KOPT-K1 (cell line): Measurements from ENCODE around the gene UQCRHL.

Experiments
- H3K27ac ChIP-seq: fragments of 200-600 bp; sonication (generic); 2 replicates; pipeline ENCODE4 v1.5.1; 2016; ENCODE audit warnings: antibody characterized with exemption, mild to moderate bottlenecking, low read depth, low read length; ENCODE audit not compliant: poor library complexity, severe bottlenecking
- H3K36me3 ChIP-seq: fragments of 200-600 bp; sonication (generic); 2 replicates; pipeline ENCODE4 v1.5.1; 2017; ENCODE audit warnings: antibody characterized with exemption, mild to moderate bottlenecking, low read length, moderate library complexity; ENCODE audit not compliant: insufficient read depth
- H3K9me3 ChIP-seq: fragments of 200-600 bp; sonication (generic); 2 replicates; pipeline ENCODE4 v1.5.1; 2017; ENCODE audit warnings: antibody characterized with exemption, low read length, mild to moderate bottlenecking; ENCODE audit not compliant: insufficient read depth, poor library complexity, severe bottlenecking

UQCRHL gene

GRCh38 chr1:15758953-15759661 is 48.3 kb downstream of the UQCRHL start:
- H3K27ac ChIP-seq = no peak overlapping the region
- no peaks in the 10 kb centered on the region for H3K36me3 ChIP-seq
- H3K9me3 ChIP-seq = no peaks in the 10 kb centered on the region

- no peak within 1 kb of the TSS for H3K27ac ChIP-seq
- H3K9me3 ChIP-seq = no peaks in the 10 kb centered on the region
- no peaks in the 10 kb centered on the region for H3K36me3 ChIP-seq
These were observed 49.0 kb downstream of the UQCRHL start, which contains the start of gene FBLIM1 for GRCh38 chr1:15758343-15758931. Gene FBLIM1, plus strand, starts transcription at chr1:15758795. Its CDS starts 6,189 bp downstream, at chr1:15764984.

DNA sequence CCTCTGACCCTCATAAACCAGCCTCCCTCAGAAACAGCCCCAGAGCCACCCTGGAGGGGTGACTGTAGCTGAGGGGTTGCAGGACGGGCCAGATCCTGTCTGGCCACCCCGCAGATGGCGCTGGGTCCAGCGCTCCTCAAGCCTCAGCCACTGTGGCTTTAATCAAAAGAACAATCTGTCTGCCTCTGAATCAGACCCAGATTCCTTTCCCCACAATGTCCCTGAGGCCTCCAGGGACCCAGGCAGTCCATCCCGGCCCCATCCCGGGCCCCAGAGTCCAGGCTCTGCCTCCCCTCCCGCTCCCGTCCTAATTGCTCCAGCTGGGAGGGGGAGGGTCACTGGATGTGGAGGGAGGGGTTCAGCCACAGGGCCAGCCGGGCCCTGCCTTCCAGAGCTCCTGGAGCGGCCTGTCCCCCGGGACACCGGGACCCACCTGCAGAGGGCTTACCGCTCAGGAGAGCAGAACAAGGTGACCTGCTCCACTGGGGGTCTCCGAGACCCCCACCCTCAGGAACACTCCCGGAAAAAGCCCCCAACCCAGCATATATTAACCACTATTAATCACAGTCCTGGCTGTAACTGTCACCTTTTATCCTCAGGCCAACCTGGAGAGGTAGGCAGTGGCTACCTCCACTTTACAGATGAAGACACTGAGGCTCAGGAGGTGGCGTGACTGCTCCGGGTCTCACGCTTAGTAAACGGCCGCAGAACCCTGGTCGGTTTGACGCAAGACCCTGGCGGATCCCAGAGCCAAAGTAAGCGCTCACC is 49.7 kb downstream of the UQCRHL start:
- H3K27ac ChIP-seq = no peak overlapping the region
- H3K36me3 ChIP-seq = no peaks in the 10 kb centered on the region
- no peaks in the 10 kb centered on the region for H3K9me3 ChIP-seq
